HG02870 (cell line): ENCODE data around the gene MED27.

Experiments used
- ATAC-seq: cut with Tn5 transposase; IDR thresholded peaks from one replicate; pipeline ENCODE4 v1.9.1; 2021; ENCODE audit warnings: mild to moderate bottlenecking, moderate library complexity; ENCODE audit not compliant: unreplicated experiment

Gene MED27

GRCh38 chr9:132000659-132001058, 79.0 kb downstream of the MED27 start:
- no peak for ATAC-seq

- ATAC-seq = no peak
Measured at GRCh38 chr9:131999692-132000551, 79.7 kb downstream of the MED27 start.

- no peak for ATAC-seq
Measured at GRCh38 chr9:131997779-131998178, 81.9 kb downstream of the MED27 start.

GRCh38 chr9:131997076-131997475, 82.6 kb downstream of the MED27 start:
- no peak for ATAC-seq

- ATAC-seq = no peak
Measured at GRCh38 chr9:131995382-131995781, 84.3 kb downstream of the MED27 start.

- ATAC-seq = no peak
Measured at GRCh38 chr9:131994364-131995125, 85.1 kb downstream of the MED27 start.

GRCh38 chr9:131992906-131993657, 86.6 kb downstream of the MED27 start:
- ATAC-seq = no peak

GRCh38 chr9:131987232-131987631, 92.4 kb downstream of the MED27 start:
- ATAC-seq = no peak

GRCh38 chr9:131986576-131986975, 93.1 kb downstream of the MED27 start:
- no peak for ATAC-seq

GRCh38 chr9:131986089-131986488, 93.6 kb downstream of the MED27 start:
- no peak for ATAC-seq

GRCh38 chr9:131984564-131984963, 95.1 kb downstream of the MED27 start:
- ATAC-seq = no peak

GRCh38 chr9:131982671-131983239, 96.9 kb downstream of the MED27 start:
- no peak for ATAC-seq

- ATAC-seq = no peak
Measured at GRCh38 chr9:131982102-131982501, 97.6 kb downstream of the MED27 start.

GRCh38 chr9:131981116-131981776, 98.4 kb downstream of the MED27 start:
- no peak for ATAC-seq

- ATAC-seq = no peak
Measured at GRCh38 chr9:131980267-131981016, 99.2 kb downstream of the MED27 start.

GRCh38 chr9:131977109-131977838, 102.4 kb downstream of the MED27 start:
- no peak for ATAC-seq

GRCh38 chr9:131976157-131977108, 103.2 kb downstream of the MED27 start:
- ATAC-seq = no peak

GRCh38 chr9:131972889-131973288, 106.8 kb downstream of the MED27 start:
- ATAC-seq = no peak
